T-helper 2 cell treated with Interferon-gamma antibody and Interleukin-4, amounts not matched to agents 100 ng/mL and 5 ng/mL, for 36 hours (primary cell): Measurements from ENCODE around the gene PRSS12. TPM values are rescaled to one million over a fixed set of nuclear protein-coding genes. Genes with fewer than 3 reads are reported as not detected.

ENCODE experiments used
- intact Hi-C: fragments of 100-400 bp; cut with micrococcal nuclease; formaldehyde crosslinking; loops from one replicate; pipeline ENCODE4 v1.15.1; 2023
- total RNA-seq: library from RNA; stranded (reverse); gene quantifications from 2 replicates; pipeline ENCODE4 v1.2.3, GENCODE V29; 2022

PRSS12 gene
- total RNA-seq, 1 donor from 2014 or later = not detected

DNA sequence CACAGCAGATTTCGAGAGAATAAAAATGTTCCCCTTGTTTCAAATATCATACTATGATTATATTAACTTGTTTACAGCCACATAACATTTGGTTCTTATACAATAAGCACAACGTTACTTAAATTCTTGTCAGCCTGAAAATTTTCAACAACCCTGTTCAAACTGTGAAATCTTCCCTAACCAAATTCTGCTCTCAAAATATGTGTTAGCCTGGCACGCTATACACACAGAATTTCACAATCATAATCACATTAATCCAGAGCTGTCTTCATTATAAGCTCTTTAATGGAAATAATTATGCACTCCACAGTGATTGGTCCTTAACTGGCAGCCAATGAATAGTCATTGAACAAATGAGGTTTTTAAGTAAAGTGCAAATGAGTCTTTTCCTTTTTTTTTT lies 7.3 kb upstream of the PRSS12 start:
- intact Hi-C loops = no loop called here

DNA sequence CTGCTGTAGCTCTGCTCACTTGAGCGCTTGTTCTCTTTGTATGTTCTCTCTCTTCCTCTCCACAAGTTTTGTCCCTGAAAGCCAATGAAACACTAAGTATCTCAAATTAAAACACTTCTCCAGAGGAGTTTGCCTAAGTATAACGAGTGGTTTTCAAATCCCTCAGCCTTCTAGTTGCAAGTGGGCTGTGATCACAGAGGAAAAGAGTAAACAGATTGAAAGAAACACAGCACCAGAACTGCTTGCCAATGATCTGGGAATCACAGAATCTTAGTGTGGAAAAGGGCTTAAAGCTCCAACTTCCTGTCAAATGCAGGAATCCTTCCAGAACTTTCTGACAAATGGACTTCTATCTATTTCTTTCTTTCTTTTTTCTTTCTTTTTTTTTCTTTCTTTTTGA lies 4.8 kb upstream of the PRSS12 start:
- intact Hi-C loops = no loop called here

DNA sequence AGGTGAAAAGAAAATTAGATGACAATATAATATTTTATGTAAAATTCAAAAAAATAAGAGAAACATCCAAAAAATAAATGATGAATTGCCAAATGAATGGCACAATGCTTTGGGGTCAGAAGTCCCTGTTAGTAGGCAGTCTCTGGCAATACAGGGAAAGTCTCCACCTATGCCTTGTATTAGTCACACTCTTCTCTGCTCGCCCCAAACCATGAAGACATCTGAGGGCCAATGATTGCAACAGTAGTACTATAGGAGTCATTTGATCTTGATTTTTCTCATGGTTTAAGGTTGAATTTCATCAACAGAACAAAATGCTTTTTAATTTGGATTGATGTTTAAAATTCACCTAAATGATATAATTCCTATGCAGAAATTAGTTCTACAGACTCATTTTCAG lies 3.9 kb upstream of the PRSS12 start:
- intact Hi-C loops = no loop called here

DNA sequence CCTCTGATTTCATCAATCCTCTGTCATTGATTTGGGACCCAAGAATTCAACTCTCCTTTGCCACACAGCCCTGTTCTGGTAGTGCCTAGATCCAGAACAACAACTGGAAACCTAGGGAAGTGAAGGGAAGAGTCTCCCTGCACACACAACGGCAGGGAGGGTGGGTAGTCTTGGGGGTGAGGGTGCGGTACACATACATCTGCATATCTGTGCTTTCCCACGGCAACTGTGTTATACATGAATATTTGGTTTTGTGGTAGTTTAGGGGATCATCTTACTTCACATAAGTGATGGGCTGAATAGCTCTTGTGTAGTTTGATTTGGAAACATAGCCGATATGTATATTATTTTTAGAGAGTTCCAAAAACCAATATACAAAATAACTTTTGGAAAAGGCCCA lies 3.3 kb upstream of the PRSS12 start:
- intact Hi-C loops = no loop called here

DNA sequence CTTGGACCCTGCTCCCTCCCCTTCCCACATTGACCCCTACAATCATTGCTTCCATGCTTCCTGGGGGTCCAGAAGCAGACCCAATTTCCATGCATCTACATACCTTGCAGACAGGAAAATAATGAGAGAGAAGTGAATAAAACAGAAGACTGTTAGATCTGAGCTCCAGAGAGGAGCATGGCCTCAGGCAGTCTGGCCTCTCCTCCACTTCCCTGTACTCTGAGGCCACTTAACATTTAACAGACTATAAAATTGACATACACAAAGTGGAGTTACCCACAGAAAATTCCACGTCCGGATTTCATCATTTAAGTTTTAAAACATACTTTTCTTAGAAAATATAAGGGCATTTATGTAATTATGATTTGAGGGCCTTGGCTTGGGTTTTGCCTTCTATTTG lies 2.1 kb upstream of the PRSS12 start:
- intact Hi-C loops = no loop called here

DNA sequence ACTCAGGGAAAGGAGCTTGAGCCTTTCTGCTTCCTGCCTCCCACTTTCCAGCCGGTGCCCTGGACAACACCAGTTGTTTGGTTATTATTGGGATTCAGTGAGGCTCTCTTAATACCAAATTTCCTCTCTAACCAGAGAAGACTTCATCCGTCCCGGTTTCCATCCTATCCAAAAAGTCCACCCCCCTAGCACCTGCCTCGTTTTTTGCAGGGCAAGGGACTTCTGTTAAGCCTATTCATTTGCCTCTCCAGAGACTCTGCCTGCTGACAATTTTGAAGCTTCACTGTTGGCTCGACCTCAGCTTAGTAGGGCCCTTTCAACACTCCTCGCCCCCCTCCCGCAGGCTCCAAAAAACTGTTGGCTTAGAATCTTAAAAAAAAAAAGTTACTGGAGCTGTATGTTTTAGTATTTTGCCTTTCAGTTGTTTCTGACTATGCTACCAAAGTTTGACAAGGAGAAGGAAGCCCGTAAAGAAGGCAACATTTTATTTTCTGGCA lies 779 bp upstream of the PRSS12 start:
- intact Hi-C loops = loop anchor here (1.0 kb wide), 1 partner anchor 72 kb away; no protein-coding TSS in a partner anchor

DNA sequence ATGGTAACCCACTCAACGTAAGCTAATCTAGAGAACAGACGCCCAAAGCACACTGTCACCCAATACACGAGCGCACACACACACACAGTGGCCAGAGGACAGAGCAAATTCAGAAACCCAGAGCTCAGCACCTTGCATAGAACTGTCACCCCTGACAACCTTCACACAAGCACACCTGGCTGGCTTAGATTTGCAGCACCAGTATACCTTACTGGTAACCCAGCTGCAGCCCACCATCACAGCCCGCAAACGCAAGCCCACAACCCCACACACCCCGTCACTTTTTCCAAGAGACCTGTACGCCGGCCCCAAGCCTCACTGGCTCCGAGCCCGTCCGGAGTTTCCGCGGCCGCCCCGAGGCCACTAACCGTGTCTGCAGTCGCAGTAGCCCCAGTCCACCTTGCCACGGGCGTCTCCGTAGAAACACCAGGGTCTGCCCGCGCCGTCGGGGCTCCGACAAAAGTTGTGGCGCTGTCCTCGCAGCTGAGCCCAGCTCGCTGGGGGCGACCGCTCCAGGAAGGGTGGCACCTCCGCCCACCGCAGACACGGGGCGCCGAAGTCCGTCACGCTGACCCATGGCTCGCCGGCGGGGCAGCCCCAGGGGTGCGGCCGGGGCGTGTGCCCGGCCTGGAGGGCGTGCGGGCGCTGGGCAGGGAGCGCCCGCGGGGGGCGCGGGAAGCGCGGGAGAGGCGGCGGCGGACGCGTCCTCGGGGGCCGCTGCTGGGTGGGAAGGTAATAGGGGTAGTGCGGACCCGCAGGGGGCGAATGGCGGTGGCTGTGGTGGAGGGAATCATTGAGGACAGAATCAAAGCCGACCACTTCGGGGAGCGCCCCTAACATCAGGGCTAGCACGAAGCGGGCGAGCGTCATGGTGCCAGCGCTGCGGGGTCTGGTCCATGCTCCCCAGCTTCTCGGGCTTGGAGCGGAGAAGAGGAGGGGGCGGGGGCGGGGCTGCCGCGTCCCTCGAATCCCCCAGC lies 664 bp downstream of the PRSS12 start:
- intact Hi-C loops = no loop called here

DNA sequence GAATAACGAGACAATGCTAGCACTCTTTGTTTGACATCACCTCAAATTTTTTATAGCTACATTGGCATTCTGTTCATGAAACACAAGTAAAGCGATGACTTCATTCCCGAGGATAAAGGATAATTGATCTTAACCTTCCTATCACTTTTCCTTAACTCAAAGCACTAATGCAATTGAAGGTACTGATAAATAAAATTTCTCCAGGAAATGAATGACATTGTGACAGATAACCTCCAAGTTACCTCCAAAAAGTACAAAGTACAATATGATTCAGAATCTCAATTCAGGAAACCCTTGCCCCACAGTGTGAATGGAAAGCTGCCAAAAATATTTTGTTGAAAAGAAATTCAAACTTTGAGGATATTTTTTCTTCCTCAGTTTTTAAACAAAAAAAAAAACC lies 1.8 kb downstream of the PRSS12 start:
- intact Hi-C loops = no loop called here

DNA sequence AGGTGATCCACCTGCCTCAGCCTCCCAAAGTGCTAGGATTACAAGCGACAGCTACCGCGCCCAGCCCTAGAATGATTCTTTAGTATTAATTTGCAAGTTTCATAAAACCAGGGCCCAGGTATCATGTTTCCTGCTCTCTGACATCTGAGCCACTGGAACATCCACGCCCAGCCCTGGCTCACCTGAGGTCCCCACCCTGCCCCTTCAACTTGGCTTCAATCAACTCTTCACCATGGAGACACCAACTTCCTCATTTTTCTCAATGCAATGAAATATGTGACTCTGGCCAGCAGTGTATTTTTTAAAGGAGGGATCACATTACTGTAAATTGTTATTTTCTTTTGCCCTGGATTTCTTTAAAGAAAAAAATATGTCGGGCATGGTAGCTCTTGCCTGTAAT lies 3.9 kb downstream of the PRSS12 start:
- intact Hi-C loops = no loop called here

DNA sequence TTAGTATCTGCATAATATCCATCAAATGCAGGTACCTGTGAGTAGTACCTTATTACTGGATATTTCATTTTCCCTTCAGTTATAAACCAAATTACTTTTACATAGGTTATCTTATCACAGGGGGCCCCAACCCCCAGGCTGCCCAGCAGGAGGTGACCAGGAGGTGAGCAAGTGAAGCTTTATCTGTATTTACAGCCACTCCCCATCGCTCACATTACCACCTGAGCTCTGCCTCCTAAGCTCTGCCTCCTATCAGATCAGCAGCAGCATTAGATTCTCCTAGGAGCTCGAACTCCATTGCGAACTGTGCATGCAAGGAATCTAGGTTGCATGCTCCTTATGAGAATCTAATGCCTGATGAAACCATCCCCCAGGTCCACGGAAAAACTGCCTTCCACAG lies 6.3 kb downstream of the PRSS12 start:
- intact Hi-C loops = no loop called here

DNA sequence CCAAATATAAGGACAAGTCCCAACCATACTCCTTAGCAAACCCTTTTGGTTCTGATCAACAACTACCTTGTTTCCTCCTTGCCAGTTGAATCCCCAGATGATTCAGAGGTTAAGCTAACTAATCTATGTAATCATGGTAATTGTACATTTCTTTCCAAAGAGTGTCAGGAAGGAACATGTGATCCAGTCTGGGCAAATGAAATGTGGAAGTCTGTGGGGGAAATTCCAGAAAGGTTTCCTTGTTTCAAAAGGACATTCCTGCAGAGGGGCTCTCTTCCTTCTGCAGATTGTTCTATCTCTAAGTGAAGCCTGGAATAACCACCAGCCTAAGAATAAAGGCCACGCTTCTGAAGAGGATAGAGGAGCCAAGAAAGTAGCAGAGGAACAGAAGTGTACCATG lies 7.0 kb downstream of the PRSS12 start:
- intact Hi-C loops = no loop called here

DNA sequence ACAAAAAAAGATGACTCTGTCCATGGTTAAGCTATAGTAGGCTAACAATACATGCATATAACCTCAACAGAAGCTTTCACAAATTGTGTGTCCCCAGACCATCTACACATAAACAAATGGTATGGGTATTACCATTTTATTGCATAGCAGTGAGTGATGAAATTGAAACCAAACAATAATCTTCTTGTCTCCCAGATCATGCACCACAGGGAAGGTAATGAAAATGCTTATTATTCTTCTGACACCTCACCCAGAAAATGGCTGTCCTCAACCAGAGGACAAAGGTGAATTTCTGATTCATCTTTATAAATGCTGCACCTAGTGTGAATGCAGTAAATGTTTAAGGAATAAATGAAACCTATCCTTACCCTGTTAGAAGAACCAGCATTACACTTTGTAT lies 8.0 kb downstream of the PRSS12 start:
- intact Hi-C loops = no loop called here

DNA sequence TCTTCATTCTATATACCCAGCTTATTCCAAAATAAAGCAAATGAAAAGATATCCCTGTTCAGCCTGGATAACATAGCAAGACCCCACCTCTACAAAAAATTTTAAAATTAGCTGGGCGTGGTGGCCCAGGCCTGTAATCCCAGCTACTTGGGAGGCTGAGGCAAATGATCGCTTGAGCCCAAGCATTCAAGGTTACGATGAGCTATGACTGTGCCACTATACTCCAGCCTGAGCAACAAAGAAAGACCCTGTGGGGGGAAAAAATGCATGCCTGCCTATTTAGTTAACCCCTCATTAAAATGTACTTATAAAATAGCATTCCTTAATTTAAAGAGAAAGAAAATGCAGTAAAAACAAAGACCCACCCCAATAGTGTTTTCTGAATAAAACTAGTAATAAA lies 9.3 kb downstream of the PRSS12 start:
- intact Hi-C loops = no loop called here

DNA sequence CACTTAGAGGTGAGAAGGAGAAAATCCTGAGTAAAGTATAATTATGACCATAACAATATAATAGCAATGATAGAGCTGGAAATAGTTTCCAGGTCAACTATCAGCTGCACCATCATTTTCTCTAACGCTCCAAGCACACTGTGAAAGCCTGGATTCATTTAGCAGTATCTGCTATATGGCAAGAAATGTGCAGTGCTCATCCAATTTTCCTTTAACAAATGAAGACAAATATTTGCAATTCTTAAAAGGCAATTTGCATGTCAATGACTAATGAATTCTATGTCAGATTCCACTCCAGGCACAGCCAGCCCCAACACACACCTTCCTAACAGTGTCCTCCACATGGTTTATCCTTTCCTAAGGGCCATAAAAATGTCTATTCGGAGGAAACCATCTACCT lies 12.7 kb downstream of the PRSS12 start:
- intact Hi-C loops = no loop called here

DNA sequence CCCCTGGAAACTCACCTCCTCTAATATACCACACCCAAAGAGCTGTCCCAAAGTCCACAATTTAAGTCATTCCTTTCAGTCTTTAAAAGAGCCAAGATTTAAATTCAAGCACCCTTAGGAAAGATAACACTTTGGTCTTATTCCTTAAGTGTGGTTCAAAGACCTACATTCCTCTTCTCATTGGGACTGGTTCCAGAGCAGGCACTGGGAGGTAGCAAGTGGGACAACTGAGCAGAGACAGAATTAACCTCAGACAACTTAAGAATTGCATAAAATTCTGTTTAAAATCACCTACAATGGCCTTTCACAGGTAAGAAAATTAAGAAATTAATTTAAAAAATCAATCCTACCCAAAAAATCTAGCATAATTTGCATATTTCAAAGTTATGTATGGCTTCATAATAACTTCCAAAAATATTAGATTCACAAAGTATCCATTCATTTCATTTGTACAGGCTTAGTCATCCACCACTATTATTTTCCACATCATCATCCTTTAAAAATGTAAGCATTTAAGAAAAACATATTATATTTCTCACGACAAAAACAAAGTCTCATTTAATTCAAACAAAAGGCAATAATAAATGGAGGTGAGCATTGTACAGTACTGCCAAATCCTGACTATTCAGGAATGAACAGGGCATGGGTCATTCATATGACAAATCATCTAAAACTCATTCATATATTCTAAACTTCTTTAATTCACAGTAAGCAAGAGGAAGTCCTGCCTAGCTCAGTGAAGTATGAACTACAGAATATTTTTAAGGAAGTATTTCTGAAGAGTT lies 13.6 kb downstream of the PRSS12 start:
- intact Hi-C loops = no loop called here

DNA sequence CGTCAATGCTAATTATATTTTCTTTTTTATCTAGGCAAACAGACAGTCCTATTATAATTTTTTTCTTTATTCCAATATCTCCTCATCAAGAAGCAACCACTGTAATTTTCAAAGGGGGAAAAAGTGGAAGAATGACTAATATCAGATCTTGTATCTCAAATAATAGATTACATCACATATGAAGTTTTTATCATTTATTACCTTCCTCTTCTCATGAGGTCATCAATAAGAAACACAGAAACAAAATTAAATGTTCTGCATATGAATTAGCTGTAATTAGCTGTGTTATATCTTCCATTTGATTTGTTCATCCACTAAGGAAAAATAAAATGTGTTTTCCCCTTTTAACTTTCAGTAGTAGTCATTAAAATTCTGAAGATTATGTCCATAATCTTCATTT lies 14.3 kb downstream of the PRSS12 start:
- intact Hi-C loops = no loop called here

DNA sequence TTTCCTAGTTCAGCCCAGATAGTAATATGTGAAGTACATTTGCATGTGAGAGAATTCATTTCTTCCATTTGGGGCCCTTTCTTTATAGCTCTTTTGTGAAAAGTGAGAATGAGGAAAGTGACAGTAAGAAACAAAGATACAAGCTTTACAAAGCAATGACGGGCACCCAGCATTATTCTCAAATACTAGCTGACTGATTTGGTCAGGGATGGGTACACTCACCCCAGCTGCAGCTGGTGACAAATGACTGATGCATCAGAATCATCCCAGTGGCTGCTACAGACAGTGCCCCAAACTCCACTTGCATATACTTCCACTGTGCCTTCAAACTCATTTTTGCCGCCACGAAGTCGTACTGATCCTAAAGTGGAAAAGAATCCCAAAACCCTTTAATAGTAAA lies 14.8 kb downstream of the PRSS12 start:
- intact Hi-C loops = no loop called here

DNA sequence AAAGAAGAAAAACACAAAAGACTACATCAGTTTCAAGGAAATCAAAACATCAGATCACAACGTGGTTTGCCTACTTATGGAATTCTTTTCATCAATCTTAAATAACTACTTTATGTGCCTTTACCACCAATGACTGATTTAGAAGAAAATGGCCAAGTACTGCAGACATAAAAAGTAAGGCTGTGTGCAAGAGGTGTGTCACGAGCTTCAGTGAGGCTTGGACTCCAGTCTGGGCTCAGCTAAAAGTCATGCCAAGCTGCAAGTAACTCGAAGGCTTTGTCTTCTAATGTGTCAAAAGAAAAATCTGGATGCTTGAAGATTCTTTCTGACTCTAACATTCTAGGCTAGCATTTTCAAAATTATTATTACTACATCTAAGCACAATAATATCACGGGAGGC lies 17.0 kb downstream of the PRSS12 start:
- intact Hi-C loops = no loop called here

DNA sequence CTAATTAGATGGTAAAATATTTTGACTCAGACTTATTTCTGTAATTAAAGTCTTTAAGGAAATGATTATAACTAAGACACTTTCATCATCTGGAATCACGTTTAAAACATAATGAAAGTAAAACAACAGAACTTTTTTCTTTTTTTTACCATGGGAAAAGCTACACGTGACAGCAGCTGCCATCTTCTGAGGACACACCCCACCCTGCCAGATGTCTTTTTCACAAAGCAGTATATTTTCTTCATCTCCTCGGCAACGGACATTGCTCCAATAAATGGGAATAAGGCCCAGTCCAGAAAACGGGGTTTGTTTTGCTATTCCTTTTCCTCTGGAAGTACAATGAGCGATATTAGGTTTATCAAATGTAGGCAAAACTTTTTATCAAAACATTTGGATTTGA lies 17.5 kb downstream of the PRSS12 start:
- intact Hi-C loops = no loop called here

DNA sequence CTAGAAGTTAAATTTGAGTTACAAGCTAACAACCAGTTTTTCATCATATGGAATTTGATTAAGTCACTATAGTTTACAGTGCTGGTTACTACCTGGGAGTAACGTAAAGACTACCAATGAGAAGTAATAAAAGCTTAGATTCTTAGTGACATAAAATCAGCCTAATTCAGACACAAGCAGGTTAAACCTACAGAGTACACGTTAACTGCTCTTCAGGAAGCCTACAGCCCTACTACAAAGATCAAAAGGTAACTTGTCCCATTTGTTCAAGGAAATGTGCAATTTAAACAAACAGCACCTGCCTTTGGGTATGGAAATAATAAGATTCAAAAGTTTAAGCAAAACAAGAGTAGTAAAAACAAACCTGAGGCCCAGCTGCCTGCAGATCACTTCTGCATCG lies 21.5 kb downstream of the PRSS12 start:
- intact Hi-C loops = no loop called here

DNA sequence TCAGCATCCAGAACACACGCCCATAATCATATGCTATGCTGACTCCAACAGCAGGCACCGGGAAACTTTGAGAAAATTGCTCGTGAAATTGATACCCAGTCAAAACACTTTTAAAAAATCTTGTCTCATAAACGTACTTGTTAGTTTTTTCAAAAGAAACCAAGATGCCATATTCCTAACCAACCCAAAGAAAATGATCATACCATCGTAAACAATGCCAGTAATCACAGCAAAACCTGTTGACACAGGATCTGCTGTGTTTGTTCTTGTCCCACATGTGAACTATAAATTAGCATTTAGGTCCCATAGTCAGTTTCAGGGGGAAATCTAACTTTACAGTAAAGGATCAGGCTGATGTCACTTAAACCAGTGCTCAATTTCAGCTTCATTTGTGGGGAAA lies 23.0 kb downstream of the PRSS12 start:
- intact Hi-C loops = no loop called here

DNA sequence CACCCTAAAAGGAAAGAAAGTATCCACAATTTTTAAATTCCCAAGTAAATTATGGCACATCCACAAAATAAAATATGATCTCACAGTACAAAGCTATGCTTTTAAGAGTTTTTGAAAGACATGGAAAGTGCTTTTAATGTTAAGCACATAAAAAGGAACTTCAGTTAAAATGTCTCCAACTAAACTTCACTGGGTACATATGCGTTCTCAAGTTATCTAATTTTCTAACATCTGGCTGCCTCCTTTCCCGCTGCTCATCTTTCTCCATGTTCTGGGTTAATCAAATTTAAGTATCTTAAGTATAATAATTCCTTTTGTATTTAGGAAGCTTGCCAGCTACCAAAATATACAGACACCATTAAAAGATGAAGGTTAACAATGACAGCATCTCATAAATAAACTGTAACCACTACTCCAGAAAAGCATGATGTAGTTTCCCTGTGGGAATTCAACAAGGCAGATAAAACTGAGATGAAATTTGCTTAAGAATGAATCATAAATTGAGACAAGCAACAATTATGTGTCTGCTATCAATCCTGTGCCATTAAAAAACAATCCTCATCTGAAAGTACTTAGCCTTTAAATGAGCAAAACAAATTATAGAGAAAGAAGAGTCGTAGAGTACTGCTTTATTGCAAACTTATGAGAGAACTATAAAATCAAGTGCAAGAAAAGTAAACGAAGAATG lies 25.1 kb downstream of the PRSS12 start:
- intact Hi-C loops = no loop called here
